WTC11 (cell line): Measurements from ENCODE around the gene PREX1. TPM values are rescaled to one million over a fixed set of nuclear protein-coding genes. Genes with fewer than 3 reads are reported as not detected.

ENCODE experiments used
- ATAC-seq: fragments of 200-7000 bp; cut with Tn5 transposase; 2 replicates; pipeline ENCODE4 v1.10.0; 2021; ENCODE audit warnings: mild to moderate bottlenecking, moderate library complexity
- CTCF ChIA-PET: fragments of 300-600 bp; sonication (Branson Sonifier 250); formaldehyde crosslinking; loops from one replicate; lab custom pipeline; 2021; ENCODE audit warnings: antibody characterized with exemption; lab: Charles Lee
- POLR2A ChIA-PET: fragments of 350-600 bp; sonication (Branson Sonifier 250); formaldehyde crosslinking; loops from one replicate; lab custom pipeline; 2021; ENCODE audit warnings: antibody characterized with exemption; lab: Charles Lee
- DNase-seq: peaks from one replicate; pipeline ENCODE4 v3.0.0; 2021; ENCODE audit warnings: low spot score
- H3K27ac Mint-ChIP-seq: 2 replicates; pipeline ENCODE4 v1.8.0; 2021; ENCODE audit warnings: mixed read lengths
- H3K27me3 Mint-ChIP-seq: 2 replicates; pipeline ENCODE4 v1.8.0; 2021; ENCODE audit warnings: low read depth, mild to moderate bottlenecking, moderate library complexity, mixed read lengths
- H3K36me3 Mint-ChIP-seq: 2 replicates; pipeline ENCODE4 v1.8.0; 2021; ENCODE audit warnings: mixed read lengths
- H3K4me1 Mint-ChIP-seq: 2 replicates; pipeline ENCODE4 v1.8.0; 2022; ENCODE audit warnings: mixed read lengths
- H3K4me3 Mint-ChIP-seq: 2 replicates; pipeline ENCODE4 v1.8.0; 2021; ENCODE audit warnings: mild to moderate bottlenecking, moderate library complexity, mixed read lengths
- H3K9me3 Mint-ChIP-seq: 2 replicates; pipeline ENCODE4 v1.8.0; 2021; ENCODE audit warnings: mixed read lengths
- ELF4 ChIP-seq: sonication (generic); formaldehyde crosslinking; IDR thresholded peaks from 2 replicates; pipeline ENCODE4 v1.8.1; 2022; ENCODE audit warnings: low read depth, mild to moderate bottlenecking, moderate library complexity, missing genetic modification reagents
- FOXK1 ChIP-seq: sonication (generic); formaldehyde crosslinking; IDR thresholded peaks from 2 replicates; pipeline ENCODE4 v1.8.0; 2022; ENCODE audit warnings: mild to moderate bottlenecking, moderate library complexity, missing genetic modification reagents
- HMGA2 ChIP-seq: fragments of 250-450 bp; sonication (Bioruptor Pico); IDR thresholded peaks from 2 replicates; pipeline ENCODE4 v1.4.0; 2021; ENCODE audit warnings: mild to moderate bottlenecking, moderate library complexity
- JUN ChIP-seq: sonication (generic); formaldehyde crosslinking; IDR thresholded peaks from 2 replicates; pipeline ENCODE4 v1.8.0; 2023; ENCODE audit warnings: mild to moderate bottlenecking, missing genetic modification reagents
- MYBL2 ChIP-seq: sonication (generic); formaldehyde crosslinking; IDR thresholded peaks from 2 replicates; pipeline ENCODE4 v1.8.1; 2023; ENCODE audit warnings: mild to moderate bottlenecking, moderate library complexity, missing genetic modification reagents
- NFATC4 ChIP-seq: fragments of 250-450 bp; sonication (Bioruptor Pico); IDR thresholded peaks from 2 replicates; pipeline ENCODE4 v1.9.0; 2021; ENCODE audit warnings: mild to moderate bottlenecking
- RELA ChIP-seq: sonication (generic); formaldehyde crosslinking; IDR thresholded peaks from 2 replicates; pipeline ENCODE4 v1.8.1; 2022; ENCODE audit warnings: missing genetic modification reagents, mild to moderate bottlenecking, borderline replicate concordance
- SMAD4 ChIP-seq: sonication (generic); formaldehyde crosslinking; IDR thresholded peaks from 2 replicates; pipeline ENCODE4 v1.8.0; 2022; ENCODE audit warnings: mild to moderate bottlenecking, missing genetic modification reagents
- TP53 ChIP-seq: sonication (generic); formaldehyde crosslinking; IDR thresholded peaks from 2 replicates; pipeline ENCODE4 v1.8.1; 2023; ENCODE audit warnings: mild to moderate bottlenecking, missing genetic modification reagents
- ZBTB21 ChIP-seq: sonication (generic); formaldehyde crosslinking; IDR thresholded peaks from 2 replicates; pipeline ENCODE4 v1.8.1; 2023; ENCODE audit warnings: mild to moderate bottlenecking, missing genetic modification reagents, borderline replicate concordance
- ZNF263 ChIP-seq: sonication (generic); formaldehyde crosslinking; IDR thresholded peaks from 2 replicates; pipeline ENCODE4 v1.8.1; 2022; ENCODE audit warnings: low read depth, mild to moderate bottlenecking, moderate library complexity, missing genetic modification reagents
- total RNA-seq: library from RNA; stranded (reverse); gene quantifications from 3 replicates; pipeline ENCODE4 v1.2.3, GENCODE V29; 2021
- TF ChIP-seq, protein P1 (sequence below): fragments of 250-450 bp; sonication (Bioruptor Pico); IDR thresholded peaks from 2 replicates; pipeline ENCODE4 v2.1.2; 2022; ENCODE audit warnings: mild to moderate bottlenecking, moderate library complexity
- TF ChIP-seq, protein P2 (sequence below): sonication (generic); formaldehyde crosslinking; IDR thresholded peaks from 2 replicates; pipeline ENCODE4 v1.8.1; 2022; ENCODE audit warnings: low read depth, mild to moderate bottlenecking, moderate library complexity, missing genetic modification reagents, borderline replicate concordance
- TF ChIP-seq, protein P3 (sequence below): sonication (generic); formaldehyde crosslinking; IDR thresholded peaks from 2 replicates; pipeline ENCODE4 v1.8.0; 2022; ENCODE audit warnings: mild to moderate bottlenecking, missing genetic modification reagents
- TF ChIP-seq, protein P4 (sequence below): sonication (generic); formaldehyde crosslinking; IDR thresholded peaks from 2 replicates; pipeline ENCODE4 v1.8.1; 2022; ENCODE audit warnings: missing genetic modification reagents, borderline replicate concordance
- TF ChIP-seq, protein P5 (sequence below): sonication (generic); formaldehyde crosslinking; IDR thresholded peaks from 2 replicates; pipeline ENCODE4 v1.8.1; 2023; ENCODE audit warnings: mild to moderate bottlenecking, missing genetic modification reagents
- TF ChIP-seq, protein P6 (sequence below): sonication (generic); formaldehyde crosslinking; IDR thresholded peaks from 2 replicates; pipeline ENCODE4 v1.8.1; 2023; ENCODE audit warnings: mild to moderate bottlenecking, missing genetic modification reagents, borderline replicate concordance
- TF ChIP-seq, protein P7 (sequence below): sonication (generic); formaldehyde crosslinking; IDR thresholded peaks from 2 replicates; pipeline ENCODE4 v1.8.1; 2023; ENCODE audit warnings: mild to moderate bottlenecking, moderate library complexity, missing genetic modification reagents

Gene PREX1
- total RNA-seq, 1 experiment from 2014 or later = 17.3 TPM

DNA sequence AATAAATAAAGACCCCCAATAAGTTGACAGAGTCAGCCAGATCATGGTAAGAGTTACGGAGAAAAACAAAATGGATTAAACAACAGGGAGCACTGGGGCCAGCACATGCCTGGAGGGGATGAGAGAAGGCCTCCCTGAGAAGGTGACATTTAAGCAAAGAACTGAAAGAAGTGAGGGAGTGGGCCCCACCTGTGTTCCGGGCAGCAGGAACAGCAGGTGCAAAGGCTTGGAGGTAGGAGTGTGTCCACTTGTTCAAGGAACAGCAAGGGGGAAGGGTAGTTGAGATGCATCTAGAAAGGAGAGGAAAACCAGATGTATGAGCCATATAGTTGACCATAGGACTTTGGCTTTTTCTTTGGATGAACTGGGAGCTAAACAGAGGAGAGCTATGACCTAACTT lies 7.6 kb upstream of the PREX1 start:
- peaks cover 4% of the 10 kb centered on the region; the same call in 1 of the 2 replicates for H3K4me1 Mint-ChIP-seq
- ATAC-seq (no peak), DNase-seq (no peak)
- H3K36me3 Mint-ChIP-seq = no peaks in the 10 kb centered on the region
- H3K27ac Mint-ChIP-seq = no peak overlapping the region
- H3K27me3 Mint-ChIP-seq = peaks cover 7% of the 10 kb centered on the region
- TF ChIP-seq, protein P1, sequence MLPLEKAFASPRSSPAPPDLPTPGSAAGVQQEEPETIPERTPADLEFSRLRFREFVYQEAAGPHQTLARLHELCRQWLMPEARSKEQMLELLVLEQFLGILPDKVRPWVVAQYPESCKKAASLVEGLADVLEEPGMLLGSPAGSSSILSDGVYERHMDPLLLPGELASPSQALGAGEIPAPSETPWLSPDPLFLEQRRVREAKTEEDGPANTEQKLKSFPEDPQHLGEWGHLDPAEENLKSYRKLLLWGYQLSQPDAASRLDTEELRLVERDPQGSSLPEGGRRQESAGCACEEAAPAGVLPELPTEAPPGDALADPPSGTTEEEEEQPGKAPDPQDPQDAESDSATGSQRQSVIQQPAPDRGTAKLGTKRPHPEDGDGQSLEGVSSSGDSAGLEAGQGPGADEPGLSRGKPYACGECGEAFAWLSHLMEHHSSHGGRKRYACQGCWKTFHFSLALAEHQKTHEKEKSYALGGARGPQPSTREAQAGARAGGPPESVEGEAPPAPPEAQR (CRISPR knock-in tag) = no peak
- TF ChIP-seq MYBL2 (no peak), ELF4 (no peak), ZNF263 (CRISPR knock-in tag) (no peak), JUN (CRISPR knock-in tag) (no peak), FOXK1 (CRISPR knock-in tag) (no peak)
- TF ChIP-seq, protein P2, sequence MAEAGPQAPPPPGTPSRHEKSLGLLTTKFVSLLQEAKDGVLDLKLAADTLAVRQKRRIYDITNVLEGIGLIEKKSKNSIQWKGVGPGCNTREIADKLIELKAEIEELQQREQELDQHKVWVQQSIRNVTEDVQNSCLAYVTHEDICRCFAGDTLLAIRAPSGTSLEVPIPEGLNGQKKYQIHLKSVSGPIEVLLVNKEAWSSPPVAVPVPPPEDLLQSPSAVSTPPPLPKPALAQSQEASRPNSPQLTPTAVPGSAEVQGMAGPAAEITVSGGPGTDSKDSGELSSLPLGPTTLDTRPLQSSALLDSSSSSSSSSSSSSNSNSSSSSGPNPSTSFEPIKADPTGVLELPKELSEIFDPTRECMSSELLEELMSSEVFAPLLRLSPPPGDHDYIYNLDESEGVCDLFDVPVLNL (CRISPR knock-in tag) = no peak
- TF ChIP-seq, protein P3, sequence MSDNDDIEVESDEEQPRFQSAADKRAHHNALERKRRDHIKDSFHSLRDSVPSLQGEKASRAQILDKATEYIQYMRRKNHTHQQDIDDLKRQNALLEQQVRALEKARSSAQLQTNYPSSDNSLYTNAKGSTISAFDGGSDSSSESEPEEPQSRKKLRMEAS = no peak
- H3K4me3 Mint-ChIP-seq = no peak overlapping the region
- POLR2A ChIA-PET = interaction anchor here (0.6 kb wide), 1 partner anchor 62 kb away, joined by 4 read pairs; no protein-coding TSS in a partner anchor
- CTCF ChIA-PET = no interaction called here
- no peaks in the 10 kb centered on the region for H3K9me3 Mint-ChIP-seq

DNA sequence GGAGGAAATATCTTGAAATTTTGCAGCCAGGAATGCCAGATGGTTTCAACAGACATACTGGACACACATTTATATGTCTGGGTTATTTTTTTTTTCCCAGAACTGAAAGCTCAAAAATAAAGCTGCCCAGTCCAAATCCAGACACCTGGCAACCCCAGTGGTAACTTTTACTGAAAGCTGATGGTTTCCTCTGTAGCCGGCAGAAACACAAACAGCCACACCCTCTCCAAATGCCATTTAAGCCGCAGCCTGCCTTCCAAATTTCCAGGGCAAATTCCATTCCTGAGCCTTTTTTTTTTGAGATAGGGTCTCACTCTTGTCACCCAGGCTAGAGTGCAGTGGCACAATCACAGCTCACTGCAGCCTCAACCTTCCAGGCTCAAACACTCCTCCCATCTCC lies 6.5 kb upstream of the PREX1 start:
- CTCF ChIA-PET = interaction anchor here (0.8 kb wide), 1 partner anchor 177 kb away, joined by 3 read pairs; no protein-coding TSS in a partner anchor
- no peak overlapping the region for H3K4me3 Mint-ChIP-seq
- H3K36me3 Mint-ChIP-seq = no peaks in the 10 kb centered on the region
- no peak overlapping the region for H3K27ac Mint-ChIP-seq
- peaks cover 18% of the 10 kb centered on the region for H3K27me3 Mint-ChIP-seq
- TF ChIP-seq SMAD4 (CRISPR knock-in tag) (no peak), HMGA2 (CRISPR knock-in tag) (no peak), ZBTB21 (no peak), NFATC4 (CRISPR knock-in tag) (no peak)
- TF ChIP-seq, all 79 proteins: peak for 0
- ATAC-seq (no peak), DNase-seq (no peak)
- Mint-ChIP-seq H3K4me1 (peaks cover 4% of the 10 kb centered on the region; the same call in 1 of the 2 replicates), H3K9me3 (no peaks in the 10 kb centered on the region)
- POLR2A ChIA-PET = no interaction called here

DNA sequence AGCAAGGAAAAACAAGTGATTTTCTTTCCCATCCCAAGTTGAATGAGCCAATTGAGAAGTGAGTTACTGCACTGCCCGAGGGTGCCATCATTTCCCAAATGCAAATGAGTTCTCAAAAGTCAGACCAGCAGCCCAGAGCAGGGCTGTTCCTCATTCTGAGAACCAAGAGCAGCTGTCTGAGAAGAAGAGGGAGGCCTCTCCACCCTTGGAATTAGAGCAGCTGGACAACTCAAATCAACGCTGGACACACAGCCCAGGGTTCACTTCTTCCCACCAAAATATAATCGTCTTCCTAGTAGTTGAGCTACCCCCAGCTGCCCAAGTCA lies 4.6 kb upstream of the PREX1 start:
- Mint-ChIP-seq H3K9me3 (no peaks in the 10 kb centered on the region), H3K27me3 (peaks cover 27% of the 10 kb centered on the region), H3K4me3 (no peak overlapping the region), H3K36me3 (no peaks in the 10 kb centered on the region), H3K27ac (no peak overlapping the region), H3K4me1 (peaks cover 7% of the 10 kb centered on the region; the same call in 1 of the 2 replicates)
- CTCF ChIA-PET = interaction anchor here (1.2 to 1.3 kb wide), 2 partner anchors 72 to 175 kb away, joined by 3 to 6 read pairs; no protein-coding TSS in a partner anchor
- DNase-seq (no peak), ATAC-seq (no peak)
- POLR2A ChIA-PET = interaction anchor here (0.6 kb wide), 1 partner anchor 307 kb away, joined by 3 read pairs; no protein-coding TSS in a partner anchor
- TF ChIP-seq, protein P4, sequence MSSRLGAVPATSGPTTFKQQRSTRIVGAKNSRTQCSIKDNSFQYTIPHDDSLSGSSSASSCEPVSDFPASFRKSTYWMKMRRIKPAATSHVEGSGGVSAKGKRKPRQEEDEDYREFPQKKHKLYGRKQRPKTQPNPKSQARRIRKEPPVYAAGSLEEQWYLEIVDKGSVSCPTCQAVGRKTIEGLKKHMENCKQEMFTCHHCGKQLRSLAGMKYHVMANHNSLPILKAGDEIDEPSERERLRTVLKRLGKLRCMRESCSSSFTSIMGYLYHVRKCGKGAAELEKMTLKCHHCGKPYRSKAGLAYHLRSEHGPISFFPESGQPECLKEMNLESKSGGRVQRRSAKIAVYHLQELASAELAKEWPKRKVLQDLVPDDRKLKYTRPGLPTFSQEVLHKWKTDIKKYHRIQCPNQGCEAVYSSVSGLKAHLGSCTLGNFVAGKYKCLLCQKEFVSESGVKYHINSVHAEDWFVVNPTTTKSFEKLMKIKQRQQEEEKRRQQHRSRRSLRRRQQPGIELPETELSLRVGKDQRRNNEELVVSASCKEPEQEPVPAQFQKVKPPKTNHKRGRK = no peak
- TF ChIP-seq RELA = no peak
- TF ChIP-seq, protein P5, sequence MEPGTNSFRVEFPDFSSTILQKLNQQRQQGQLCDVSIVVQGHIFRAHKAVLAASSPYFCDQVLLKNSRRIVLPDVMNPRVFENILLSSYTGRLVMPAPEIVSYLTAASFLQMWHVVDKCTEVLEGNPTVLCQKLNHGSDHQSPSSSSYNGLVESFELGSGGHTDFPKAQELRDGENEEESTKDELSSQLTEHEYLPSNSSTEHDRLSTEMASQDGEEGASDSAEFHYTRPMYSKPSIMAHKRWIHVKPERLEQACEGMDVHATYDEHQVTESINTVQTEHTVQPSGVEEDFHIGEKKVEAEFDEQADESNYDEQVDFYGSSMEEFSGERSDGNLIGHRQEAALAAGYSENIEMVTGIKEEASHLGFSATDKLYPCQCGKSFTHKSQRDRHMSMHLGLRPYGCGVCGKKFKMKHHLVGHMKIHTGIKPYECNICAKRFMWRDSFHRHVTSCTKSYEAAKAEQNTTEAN (CRISPR knock-in tag) = no peak
- TF ChIP-seq, protein P6, sequence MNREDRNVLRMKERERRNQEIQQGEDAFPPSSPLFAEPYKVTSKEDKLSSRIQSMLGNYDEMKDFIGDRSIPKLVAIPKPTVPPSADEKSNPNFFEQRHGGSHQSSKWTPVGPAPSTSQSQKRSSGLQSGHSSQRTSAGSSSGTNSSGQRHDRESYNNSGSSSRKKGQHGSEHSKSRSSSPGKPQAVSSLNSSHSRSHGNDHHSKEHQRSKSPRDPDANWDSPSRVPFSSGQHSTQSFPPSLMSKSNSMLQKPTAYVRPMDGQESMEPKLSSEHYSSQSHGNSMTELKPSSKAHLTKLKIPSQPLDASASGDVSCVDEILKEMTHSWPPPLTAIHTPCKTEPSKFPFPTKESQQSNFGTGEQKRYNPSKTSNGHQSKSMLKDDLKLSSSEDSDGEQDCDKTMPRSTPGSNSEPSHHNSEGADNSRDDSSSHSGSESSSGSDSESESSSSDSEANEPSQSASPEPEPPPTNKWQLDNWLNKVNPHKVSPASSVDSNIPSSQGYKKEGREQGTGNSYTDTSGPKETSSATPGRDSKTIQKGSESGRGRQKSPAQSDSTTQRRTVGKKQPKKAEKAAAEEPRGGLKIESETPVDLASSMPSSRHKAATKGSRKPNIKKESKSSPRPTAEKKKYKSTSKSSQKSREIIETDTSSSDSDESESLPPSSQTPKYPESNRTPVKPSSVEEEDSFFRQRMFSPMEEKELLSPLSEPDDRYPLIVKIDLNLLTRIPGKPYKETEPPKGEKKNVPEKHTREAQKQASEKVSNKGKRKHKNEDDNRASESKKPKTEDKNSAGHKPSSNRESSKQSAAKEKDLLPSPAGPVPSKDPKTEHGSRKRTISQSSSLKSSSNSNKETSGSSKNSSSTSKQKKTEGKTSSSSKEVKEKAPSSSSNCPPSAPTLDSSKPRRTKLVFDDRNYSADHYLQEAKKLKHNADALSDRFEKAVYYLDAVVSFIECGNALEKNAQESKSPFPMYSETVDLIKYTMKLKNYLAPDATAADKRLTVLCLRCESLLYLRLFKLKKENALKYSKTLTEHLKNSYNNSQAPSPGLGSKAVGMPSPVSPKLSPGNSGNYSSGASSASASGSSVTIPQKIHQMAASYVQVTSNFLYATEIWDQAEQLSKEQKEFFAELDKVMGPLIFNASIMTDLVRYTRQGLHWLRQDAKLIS (CRISPR knock-in tag) = no peak
- TF ChIP-seq TP53 (CRISPR knock-in tag) = no peak
- TF ChIP-seq, protein P7, sequence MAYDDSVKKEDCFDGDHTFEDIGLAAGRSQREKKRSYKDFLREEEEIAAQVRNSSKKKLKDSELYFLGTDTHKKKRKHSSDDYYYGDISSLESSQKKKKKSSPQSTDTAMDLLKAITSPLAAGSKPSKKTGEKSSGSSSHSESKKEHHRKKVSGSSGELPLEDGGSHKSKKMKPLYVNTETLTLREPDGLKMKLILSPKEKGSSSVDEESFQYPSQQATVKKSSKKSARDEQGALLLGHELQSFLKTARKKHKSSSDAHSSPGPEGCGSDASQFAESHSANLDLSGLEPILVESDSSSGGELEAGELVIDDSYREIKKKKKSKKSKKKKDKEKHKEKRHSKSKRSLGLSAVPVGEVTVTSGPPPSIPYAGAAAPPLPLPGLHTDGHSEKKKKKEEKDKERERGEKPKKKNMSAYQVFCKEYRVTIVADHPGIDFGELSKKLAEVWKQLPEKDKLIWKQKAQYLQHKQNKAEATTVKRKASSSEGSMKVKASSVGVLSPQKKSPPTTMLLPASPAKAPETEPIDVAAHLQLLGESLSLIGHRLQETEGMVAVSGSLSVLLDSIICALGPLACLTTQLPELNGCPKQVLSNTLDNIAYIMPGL = no peak
